Astrocyte of the spinal cord (primary cell): ENCODE measurements around the gene R3HCC1L.

ENCODE experiments used
- DNase-seq: peaks from one replicate; pipeline ENCODE4 v3.0.0; 2011; ENCODE audit warnings: low read depth, low spot score
- H3K4me3 ChIP-seq: 2 replicates; pipeline ENCODE4 v1.5.1; 2011; ENCODE audit warnings: low read depth, mild to moderate bottlenecking, low read length, moderate library complexity
- in situ Hi-C: cut with HindIII; loops from 2 replicates; pipeline ENCODE4 v1.10.0; 2017; ENCODE audit warnings: low sequenced_read_pairs
- TF ChIP-seq, protein P1 (sequence below): IDR thresholded peaks from 2 replicates; pipeline ENCODE4 v1.5.1; 2012; ENCODE audit warnings: low read depth, mild to moderate bottlenecking, low read length, inconsistent platforms

The R3HCC1L gene

DNA sequence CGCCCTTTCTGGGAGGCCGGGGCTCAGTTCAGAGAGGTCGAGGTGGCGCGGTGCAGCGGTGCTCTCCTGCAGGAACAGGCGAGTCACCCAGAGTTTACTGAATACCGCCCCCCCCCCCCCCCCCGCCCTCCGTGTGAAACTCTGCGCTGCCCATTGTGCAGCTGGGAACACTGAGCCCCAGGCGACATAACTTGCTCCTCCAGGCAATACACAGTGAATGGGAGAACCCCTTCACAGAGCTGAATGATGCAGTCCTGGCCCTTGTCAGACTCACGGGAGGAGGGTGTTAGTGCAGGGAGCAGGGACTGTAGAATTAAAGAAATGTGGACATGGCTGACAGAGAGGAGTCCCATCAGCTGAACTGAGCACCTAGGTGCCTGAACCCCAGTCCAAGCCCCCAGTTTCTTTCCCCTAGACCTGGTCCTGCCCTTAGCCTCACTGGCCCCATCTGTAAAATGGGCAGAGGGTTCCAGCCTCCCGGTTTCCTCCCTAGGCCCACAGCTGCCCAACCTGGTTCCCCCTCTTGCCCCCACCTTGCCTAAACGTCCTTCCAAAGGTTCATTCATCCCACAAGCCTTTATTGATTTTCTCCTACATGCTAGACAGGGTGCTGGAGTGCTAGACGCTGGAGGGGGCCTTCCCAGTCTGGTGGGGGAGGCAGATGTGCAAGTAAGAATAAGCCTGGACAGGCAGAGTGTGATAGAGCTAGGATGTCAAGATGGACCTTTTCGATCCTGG lies 134.4 kb downstream of the R3HCC1L start:
- TF ChIP-seq, protein P1, sequence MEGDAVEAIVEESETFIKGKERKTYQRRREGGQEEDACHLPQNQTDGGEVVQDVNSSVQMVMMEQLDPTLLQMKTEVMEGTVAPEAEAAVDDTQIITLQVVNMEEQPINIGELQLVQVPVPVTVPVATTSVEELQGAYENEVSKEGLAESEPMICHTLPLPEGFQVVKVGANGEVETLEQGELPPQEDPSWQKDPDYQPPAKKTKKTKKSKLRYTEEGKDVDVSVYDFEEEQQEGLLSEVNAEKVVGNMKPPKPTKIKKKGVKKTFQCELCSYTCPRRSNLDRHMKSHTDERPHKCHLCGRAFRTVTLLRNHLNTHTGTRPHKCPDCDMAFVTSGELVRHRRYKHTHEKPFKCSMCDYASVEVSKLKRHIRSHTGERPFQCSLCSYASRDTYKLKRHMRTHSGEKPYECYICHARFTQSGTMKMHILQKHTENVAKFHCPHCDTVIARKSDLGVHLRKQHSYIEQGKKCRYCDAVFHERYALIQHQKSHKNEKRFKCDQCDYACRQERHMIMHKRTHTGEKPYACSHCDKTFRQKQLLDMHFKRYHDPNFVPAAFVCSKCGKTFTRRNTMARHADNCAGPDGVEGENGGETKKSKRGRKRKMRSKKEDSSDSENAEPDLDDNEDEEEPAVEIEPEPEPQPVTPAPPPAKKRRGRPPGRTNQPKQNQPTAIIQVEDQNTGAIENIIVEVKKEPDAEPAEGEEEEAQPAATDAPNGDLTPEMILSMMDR = no peak
- in situ Hi-C loops = no loop called here
- no peak for DNase-seq
- H3K4me3 ChIP-seq = peak overlapping the region; percentile 23

DNA sequence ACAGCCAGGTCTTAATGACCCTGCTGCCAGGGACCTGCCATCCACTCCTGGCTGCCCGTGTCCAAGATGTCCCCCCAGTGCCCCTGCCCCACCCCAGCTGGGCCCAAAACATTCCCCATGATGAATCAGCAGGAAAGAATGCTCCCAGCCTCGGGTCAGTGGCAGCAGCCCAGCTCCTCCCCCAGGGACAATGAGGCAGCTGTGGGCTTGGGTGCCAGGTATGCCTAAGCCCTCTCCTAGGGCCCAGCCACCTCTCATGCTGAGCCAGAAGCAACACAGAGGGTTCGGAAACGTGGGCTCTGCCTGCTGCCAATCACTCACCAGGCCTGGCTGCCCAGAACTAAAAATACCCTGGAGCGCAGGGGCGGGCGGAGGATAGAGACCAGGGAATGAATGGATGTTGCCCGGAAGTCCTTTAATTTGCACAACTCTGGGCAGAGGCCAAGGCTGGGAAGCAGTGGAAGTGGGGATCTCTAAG lies 135.0 kb downstream of the R3HCC1L start:
- in situ Hi-C loops = no loop called here
- DNase-seq = peak; percentile 78
- H3K4me3 ChIP-seq = no peak overlapping the region
- TF ChIP-seq, protein P1 = no peak

DNA sequence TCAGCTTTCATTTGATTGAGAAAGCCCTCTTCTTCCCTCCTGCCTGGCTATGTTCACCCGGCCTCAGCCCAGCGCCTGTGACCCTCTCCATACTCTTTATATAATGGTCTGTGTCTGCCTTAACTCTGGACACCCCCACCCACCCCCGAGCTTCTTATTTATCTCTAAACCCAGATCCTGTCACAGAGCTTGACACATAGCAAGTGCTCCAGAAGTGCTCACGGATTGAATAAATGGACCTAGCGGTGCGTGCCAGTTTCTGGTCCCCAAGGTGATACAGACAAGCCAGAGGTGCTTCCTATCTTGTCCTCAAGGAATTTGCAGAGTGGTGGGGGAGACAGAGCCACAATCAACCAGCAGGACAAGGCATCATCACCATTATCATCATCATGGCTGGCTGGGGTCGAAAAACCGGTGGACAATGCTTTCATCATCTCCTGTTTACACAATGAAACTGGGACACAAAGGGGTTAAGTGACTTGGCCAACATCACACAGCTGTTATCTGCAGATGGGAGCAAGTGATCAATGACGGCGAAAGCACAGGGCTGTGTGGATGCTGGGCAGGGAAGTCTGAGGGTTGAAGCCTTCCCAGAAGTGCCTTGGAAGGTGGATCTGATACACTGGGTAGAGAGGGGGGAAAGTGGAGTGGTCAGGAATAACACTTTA lies 135.8 kb downstream of the R3HCC1L start:
- TF ChIP-seq, protein P1 = no peak
- DNase-seq = no peak
- in situ Hi-C loops = no loop called here
- H3K4me3 ChIP-seq = no peak overlapping the region

GRCh38 chr10:98270786-98271185 lies 136.3 kb downstream of the R3HCC1L start:
- H3K4me3 ChIP-seq = no peak overlapping the region
- TF ChIP-seq, protein P1 = no peak
- DNase-seq = no peak
- in situ Hi-C loops = no loop called here

GRCh38 chr10:98272245-98272644 lies 137.8 kb downstream of the R3HCC1L start:
- in situ Hi-C loops = no loop called here
- DNase-seq = no peak
- no peak overlapping the region for H3K4me3 ChIP-seq
- TF ChIP-seq, protein P1 = no peak

- TF ChIP-seq, protein P1 = no peak
- no peak overlapping the region for H3K4me3 ChIP-seq
- no peak for DNase-seq
- in situ Hi-C loops = no loop called here
These were observed 138.2 kb downstream of the R3HCC1L start for GRCh38 chr10:98272656-98273055.
